CD4-positive, alpha-beta T cell treated with Interleukin-1 beta for 1 hour (primary cell): ENCODE data around the gene FAM240A.
A peak's percentile ranks its signal among the peaks of the same experiment; 100 is the strongest.
"Not testable (repeated sequence)": the region's sequence is repeated elsewhere in the genome, so short reads cannot be mapped to it uniquely, and the experiment has no call there.

Experiments used
- DNase-seq, 2 donors: peaks; one replicate each; pipeline ENCODE4 v3.0.0-alpha.2; 2020 to 2022

Gene FAM240A

GRCh38 chr3:46612324-46612723 is at the start of gene FAM240A:
Gene FAM240A (plus strand): TSS chr3:46612525. CDS start chr3:46612684, 159 bp downstream.
- no peak for DNase-seq

DNA sequence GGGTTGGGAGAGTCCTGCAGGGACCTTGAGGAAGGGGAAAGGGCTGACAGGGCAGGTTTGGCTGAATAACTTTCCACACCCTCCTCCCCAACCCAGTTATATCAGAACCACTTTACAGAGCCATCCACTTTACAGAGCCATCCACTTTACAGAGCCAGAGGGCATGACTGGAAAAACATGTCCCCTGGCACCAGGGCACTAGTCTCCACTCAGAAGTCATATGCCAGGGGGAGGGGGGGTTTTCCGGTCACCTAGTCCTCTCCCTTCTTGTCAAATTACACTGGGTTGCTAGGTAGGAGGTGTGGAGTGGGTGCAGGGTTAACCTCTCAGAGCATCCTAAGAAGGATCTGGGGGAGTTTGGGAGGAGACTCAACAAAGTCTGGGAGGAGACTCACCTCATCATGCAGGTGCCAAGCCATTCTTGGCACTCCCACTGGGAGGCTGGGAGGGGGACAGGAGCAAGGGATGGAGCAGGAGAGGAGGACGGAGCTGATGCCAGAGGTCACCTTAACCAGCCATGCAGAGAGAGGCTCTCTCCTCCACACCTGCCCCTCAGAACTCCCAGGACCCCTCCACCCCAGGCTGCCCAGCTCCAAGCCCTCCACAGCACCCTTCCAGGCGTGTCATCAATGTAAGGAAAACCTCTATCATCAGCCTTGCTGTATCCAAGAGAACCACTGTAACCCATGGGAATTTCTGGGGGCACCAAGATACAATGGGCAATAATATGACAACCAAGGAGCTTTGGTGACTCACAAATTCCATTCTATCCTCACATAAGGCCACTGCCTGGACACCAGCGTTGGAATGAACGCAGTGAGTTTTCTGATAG is 47.9 kb upstream of the FAM240A start:
- DNase-seq = no peak

DNA sequence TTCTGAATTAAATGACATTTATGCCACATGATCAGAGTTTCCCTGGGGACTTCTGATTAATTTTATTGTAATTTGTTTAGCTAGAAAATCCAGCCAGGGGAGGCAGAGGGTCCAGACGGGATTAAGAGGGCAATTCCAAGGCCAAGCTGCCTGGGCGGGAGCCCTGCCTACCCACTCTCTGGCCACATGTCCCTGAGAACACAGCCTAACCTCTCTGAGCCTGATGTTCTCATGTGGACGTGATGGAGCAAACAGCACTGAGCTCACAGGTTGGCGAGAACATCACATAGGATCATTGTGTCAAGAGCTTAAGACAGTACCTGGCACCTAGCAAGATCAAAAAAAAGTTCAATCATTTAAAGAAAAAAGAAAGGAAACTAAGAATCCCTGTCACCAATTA is 47.2 kb upstream of the FAM240A start:
- DNase-seq = no peak

GRCh38 chr3:46565607-46566039 is 46.7 kb upstream of the FAM240A start:
- no peak for DNase-seq

DNA sequence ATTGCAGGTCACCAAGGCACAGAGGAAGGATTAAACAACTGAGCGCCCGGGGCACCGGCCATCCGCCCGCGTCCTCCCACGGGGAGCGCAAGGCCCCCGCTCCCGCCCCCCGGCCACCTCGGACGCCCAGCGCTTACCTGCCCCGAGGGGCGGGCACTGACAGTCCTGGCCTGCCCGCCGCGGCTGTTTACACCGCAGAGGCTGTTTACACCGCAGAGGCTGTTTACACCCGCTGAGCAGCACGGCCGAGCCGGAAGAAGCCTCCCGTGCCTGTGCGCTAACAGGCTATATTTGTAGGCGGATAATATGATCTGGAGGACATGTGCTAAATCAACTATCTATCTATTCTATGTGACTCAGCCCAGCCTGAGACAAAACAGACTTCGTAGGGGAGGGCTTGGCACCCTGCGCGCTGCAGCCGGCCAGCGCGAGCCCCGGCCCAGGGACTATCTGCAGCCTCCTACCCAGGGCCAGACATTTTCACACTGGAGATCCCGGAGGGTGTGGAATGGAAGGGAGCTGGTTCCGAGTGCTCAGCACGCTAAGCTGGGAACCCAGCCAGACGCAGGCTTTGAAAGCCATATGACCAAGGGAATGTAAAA is 46.2 kb upstream of the FAM240A start, which contains the start of gene LRRC2:
Gene LRRC2 (minus strand): TSS at position 263 of the 602 bp plus-strand sequence. CDS start 14,711 bp downstream, outside the sequence.
- peak; percentile 13 to 14 for DNase-seq

- no peak for DNase-seq
These were observed 40.6 kb upstream of the FAM240A start for GRCh38 chr3:46571684-46572083.

GRCh38 chr3:46573701-46574100 is 38.6 kb upstream of the FAM240A start:
- DNase-seq = no peak

- no peak for DNase-seq
These were observed 38.1 kb upstream of the FAM240A start for GRCh38 chr3:46574243-46574646.

- no peak for DNase-seq
These were observed 37.3 kb upstream of the FAM240A start for GRCh38 chr3:46574881-46575576.

GRCh38 chr3:46575577-46576222 is 36.6 kb upstream of the FAM240A start:
- no peak for DNase-seq

- no peak for DNase-seq
These were observed 35.9 kb upstream of the FAM240A start for GRCh38 chr3:46576386-46576785.

GRCh38 chr3:46576879-46577278 is 35.4 kb upstream of the FAM240A start:
- no peak for DNase-seq

DNA sequence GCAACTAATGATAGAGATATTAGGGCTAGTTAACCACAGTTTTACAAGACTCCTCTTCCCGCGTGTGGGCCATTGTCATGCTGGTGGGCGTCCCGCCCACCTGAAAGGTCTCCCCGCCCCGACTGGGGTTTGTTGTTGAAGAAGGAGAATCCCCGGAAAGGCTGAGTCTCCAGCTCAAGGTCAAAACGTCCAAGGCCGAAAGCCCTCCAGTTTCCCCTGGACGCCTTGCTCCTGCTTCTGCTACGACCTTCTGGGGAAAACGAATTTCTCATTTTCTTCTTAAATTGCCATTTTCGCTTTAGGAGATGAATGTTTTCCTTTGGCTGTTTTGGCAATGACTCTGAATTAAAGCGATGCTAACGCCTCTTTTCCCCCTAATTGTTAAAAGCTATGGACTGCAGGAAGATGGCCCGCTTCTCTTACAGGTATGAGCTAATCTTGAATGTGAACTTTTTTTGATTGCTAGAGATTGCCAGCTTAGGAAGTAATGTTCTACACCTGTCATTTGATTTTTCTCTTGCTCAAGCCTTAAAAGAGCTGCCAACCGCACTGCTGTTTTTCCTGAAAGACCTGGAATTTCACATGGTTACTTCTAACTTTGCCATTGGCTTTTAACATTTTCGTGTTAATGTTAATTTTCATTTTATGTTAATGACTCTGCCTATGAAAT is 34.6 kb upstream of the FAM240A start:
- DNase-seq = not testable (repeated sequence)

GRCh38 chr3:46578973-46579755 is 33.2 kb upstream of the FAM240A start:
- no peak for DNase-seq

DNA sequence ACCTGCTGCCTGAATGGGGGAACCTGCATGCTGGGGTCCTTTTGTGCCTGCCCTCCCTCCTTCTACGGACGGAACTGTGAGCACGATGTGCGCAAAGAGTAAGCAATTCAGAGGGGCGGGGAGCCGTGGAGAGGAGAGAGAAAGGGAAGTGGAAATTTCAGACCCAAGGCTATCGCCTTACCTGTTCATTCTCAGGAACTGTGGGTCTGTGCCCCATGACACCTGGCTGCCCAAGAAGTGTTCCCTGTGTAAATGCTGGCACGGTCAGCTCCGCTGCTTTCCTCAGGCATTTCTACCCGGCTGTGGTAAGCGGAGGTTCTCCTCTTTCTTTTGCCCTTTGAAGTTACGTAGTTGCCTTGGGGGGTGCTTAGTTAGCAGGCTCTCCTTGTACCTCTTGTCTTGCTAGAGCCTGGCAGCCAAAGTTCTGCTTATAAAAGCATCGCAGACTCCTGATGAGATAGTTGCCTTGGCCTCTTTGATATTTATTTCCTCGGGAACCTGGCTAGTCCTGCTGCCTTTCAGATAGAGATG is 32.5 kb upstream of the FAM240A start:
- no peak for DNase-seq

GRCh38 chr3:46580675-46581074 is 31.6 kb upstream of the FAM240A start:
- DNase-seq = no peak

GRCh38 chr3:46584598-46585467 is 27.5 kb upstream of the FAM240A start:
- DNase-seq = no peak

DNA sequence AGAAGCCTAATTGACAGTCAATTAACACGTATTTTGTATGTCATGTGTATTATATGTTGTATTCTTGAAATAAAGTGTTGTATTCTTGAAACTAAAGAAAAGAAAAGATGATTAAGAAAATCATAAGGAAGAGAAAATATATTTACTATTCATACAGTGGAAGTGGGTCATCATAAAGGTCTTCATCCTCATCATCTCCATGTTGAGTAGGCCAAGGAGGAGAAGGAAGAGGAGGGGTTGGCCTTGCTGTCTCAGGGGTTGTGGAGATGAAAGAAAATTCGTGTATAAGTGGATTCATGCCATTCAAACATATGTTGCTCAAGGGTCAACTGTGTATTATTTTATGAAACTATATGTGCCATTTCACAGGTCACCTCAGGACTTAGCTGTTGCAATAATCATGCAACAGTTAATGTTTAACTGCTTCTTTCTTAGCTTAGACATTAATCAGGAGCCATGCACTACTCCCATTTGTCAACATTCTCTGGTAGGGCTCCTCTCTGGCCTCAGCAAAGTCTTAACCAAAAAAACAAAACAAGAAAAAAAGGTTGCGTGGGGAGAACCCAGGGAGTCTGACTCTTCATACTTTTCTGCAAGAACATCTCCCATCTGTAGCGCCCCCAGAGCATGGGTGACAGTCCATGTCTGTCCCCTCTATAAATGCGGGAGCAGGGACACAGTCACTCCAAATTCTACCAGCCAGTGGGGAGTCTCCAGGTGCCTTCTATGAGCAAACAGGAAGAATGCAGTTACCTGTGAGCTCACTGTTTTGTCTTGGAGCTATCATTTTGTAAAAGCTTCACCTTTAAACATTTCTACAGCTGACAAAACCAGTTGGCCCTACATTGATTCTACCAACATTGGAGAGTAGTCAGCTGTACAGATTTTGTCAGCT is 26.3 kb upstream of the FAM240A start:
- DNase-seq = no peak

DNA sequence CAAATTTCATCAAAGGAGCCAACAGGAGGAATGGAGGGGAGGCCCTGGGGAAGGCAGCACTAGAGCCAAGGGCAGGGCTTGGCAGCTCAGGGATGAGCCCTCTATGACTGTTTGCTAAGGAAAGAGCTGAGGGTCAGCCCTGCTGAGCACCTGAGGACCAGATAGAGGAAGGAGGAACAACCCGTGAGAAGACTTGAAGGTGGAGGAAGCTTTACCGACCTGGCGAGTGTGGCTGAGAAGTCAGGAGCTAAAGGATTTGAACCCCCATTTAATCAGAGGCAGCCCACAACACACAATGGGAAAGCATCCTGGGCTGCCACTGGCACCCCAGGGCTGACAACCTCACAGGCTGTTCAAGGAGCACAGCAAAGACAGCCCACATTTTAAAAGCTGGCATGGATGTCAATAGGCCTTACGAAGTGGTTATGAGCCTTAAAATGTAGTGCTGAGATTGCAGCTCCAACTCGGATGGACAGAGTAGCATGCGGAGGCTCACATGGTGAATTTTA is 25.5 kb upstream of the FAM240A start:
- no peak for DNase-seq
